ENCODE measurements around the gene POLA1.
A peak's percentile ranks its signal among the peaks of the same experiment; 100 is the strongest.
"Not testable (repeated sequence)": the region's sequence is repeated elsewhere in the genome, so short reads cannot be mapped to it uniquely, and the experiment has no call there.

Gene POLA1, protein sequence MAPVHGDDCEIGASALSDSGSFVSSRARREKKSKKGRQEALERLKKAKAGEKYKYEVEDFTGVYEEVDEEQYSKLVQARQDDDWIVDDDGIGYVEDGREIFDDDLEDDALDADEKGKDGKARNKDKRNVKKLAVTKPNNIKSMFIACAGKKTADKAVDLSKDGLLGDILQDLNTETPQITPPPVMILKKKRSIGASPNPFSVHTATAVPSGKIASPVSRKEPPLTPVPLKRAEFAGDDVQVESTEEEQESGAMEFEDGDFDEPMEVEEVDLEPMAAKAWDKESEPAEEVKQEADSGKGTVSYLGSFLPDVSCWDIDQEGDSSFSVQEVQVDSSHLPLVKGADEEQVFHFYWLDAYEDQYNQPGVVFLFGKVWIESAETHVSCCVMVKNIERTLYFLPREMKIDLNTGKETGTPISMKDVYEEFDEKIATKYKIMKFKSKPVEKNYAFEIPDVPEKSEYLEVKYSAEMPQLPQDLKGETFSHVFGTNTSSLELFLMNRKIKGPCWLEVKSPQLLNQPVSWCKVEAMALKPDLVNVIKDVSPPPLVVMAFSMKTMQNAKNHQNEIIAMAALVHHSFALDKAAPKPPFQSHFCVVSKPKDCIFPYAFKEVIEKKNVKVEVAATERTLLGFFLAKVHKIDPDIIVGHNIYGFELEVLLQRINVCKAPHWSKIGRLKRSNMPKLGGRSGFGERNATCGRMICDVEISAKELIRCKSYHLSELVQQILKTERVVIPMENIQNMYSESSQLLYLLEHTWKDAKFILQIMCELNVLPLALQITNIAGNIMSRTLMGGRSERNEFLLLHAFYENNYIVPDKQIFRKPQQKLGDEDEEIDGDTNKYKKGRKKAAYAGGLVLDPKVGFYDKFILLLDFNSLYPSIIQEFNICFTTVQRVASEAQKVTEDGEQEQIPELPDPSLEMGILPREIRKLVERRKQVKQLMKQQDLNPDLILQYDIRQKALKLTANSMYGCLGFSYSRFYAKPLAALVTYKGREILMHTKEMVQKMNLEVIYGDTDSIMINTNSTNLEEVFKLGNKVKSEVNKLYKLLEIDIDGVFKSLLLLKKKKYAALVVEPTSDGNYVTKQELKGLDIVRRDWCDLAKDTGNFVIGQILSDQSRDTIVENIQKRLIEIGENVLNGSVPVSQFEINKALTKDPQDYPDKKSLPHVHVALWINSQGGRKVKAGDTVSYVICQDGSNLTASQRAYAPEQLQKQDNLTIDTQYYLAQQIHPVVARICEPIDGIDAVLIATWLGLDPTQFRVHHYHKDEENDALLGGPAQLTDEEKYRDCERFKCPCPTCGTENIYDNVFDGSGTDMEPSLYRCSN (N-terminal part only)

DNA sequence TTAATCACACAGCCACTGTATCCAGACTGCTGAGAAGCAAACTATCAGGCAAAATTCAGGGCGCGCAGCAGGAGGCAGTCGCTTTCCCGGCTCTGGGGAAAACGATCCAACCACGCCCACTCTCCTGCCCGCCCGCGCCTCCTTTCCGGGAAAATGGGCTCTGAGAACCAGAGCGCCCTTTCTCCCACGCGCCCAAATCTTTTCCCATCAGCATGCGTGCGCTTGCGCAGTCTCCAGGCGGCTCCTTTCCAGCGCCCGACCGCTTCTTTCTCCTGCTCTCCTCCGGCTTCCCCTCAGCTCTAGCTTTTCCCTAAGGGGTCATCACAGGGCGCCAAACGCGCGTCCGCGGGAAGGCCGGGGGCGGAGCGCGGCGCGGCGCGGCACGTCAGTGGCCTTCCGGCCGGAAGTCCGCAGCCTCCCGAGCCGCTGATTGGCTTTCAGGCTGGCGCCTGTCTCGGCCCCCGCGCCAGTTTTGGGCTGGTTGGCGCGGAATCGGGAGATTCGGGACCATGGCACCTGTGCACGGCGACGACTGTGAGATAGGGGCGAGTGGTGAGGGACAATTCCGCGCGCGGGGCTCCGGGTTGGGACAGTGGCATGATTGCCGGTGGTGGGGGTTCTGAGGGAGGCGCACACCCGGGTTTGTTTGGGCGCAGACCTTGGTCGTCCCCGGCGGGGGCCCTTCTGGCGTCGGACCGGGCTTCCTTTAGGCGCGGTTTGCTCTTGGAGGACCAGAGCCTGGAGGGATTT, at the start of gene POLA1:
Gene POLA1 (plus strand): TSS at position 466 of the 750 bp plus-strand sequence. CDS start 44 bp downstream, at position 510.
- Mint-ChIP-seq H3K4me3 (peak within 1 kb of the TSS; percentile 91), H3K9me3 (no peaks in the 10 kb centered on the region), H3K27me3 (ENCODE audit: low read depth) (no peaks in the 10 kb centered on the region), H3K27ac (peak within 1 kb of the TSS; percentile 89), H3K4me1 (ENCODE audit: low read depth) (peaks cover 18% of the 10 kb centered on the region), H3K36me3 (ENCODE audit: low read depth) (no peaks in the 10 kb centered on the region)

DNA sequence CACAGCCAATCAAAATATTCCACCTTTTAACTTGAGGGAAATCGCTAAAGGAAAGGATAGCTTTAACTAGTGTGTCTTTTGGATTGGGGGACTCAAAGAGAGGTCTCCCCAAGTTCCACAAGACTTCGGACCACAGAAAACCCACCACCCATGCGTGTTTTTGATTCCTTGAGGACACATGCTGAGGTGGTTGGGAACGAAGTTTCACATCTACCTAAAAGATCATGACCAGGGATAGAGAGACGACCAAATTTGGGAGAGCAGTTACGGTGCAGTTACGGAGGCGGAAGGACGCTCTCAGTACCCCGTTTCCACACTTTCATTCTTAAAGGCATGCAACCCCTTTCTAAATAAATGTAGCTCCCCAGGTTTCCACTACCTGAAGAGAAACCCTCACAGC, 47.7 kb upstream of the POLA1 start:
- Mint-ChIP-seq H3K4me3 (no peak overlapping the region), H3K27ac (no peak overlapping the region), H3K9me3 (no peaks in the 10 kb centered on the region), H3K36me3 (ENCODE audit: low read depth) (no peaks in the 10 kb centered on the region), H3K4me1 (ENCODE audit: low read depth) (peaks cover 7% of the 10 kb centered on the region), H3K27me3 (ENCODE audit: low read depth) (peaks cover 18% of the 10 kb centered on the region)

DNA sequence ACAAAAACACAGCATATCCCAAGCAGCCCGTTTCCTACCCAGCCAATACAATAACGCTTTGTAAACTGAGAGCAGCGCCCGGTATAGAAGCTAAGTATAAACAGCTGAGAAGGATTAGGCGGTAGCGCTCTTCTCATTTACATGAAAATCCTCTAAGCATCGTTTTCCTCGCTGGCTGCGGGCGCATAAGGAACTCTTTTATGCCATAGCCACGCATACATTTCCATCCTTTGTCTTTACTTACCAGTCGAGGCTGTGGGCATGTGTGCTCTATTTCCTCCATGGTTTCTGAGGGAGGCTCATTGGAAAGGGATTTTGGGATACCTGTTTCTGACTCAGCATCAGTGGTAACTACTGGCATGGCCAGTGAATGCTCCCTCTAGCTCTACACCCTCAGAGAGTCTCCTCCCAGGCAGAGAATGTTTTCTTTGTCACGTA, 47.0 kb upstream of the POLA1 start:
- H3K4me3 Mint-ChIP-seq = peak overlapping the region; percentile 69
- H3K4me1 Mint-ChIP-seq (ENCODE audit: low read depth) = peaks cover 7% of the 10 kb centered on the region
- H3K27ac Mint-ChIP-seq = no peak overlapping the region
- H3K27me3 Mint-ChIP-seq (ENCODE audit: low read depth) = peaks cover 14% of the 10 kb centered on the region
- no peaks in the 10 kb centered on the region for H3K36me3 Mint-ChIP-seq (ENCODE audit: low read depth)
- no peaks in the 10 kb centered on the region for H3K9me3 Mint-ChIP-seq

DNA sequence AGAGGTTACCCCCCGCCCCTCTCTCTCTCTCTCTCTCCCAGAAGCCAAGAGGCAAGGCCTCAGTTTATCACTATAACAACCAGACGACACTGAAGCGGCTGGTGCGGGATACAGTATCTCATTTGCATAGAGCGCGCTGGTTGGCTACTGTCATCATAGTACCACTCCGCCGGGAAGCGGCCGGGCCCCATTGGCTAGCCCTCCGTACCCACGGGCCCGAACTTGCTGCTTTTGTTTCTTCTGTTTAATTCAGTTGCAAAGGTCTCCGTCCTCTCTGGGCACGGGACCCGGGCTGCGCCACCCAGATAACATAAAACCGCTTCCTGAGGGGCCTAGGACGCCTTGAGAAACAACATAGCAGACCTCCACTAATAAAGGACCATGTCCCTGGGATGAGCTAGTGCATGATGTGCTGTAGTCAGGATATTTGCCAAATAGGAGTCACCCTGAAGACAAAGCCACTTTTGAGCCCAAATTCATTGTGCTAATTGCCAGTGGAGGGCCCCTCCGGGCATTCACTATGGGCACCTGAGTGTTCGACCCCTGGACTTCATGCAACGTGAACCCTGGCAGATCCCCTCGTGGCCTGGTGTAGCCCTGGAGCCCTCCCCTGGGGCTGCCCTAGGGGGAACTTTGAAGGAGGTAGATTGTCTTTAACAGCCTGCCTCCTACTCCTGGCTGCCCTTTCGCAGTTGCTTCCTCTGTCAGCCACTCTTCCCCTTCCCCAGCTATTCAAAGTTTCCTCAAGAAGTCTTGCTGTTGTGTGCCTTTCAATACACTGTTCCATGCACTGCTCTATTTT, 46.3 kb upstream of the POLA1 start, which contains the start of gene PCYT1B:
Gene PCYT1B (minus strand): TSS at position 91 of the 802 bp plus-strand sequence. CDS start 242 bp downstream, outside the sequence.
- peaks cover 7% of the 10 kb centered on the region for H3K4me1 Mint-ChIP-seq (ENCODE audit: low read depth)
- no peak within 1 kb of the TSS for H3K27ac Mint-ChIP-seq
- no peaks in the 10 kb centered on the region for H3K9me3 Mint-ChIP-seq
- H3K4me3 Mint-ChIP-seq = peak within 1 kb of the TSS; percentile 69
- H3K36me3 Mint-ChIP-seq (ENCODE audit: low read depth) = no peaks in the 10 kb centered on the region
- peaks cover 14% of the 10 kb centered on the region for H3K27me3 Mint-ChIP-seq (ENCODE audit: low read depth)

DNA sequence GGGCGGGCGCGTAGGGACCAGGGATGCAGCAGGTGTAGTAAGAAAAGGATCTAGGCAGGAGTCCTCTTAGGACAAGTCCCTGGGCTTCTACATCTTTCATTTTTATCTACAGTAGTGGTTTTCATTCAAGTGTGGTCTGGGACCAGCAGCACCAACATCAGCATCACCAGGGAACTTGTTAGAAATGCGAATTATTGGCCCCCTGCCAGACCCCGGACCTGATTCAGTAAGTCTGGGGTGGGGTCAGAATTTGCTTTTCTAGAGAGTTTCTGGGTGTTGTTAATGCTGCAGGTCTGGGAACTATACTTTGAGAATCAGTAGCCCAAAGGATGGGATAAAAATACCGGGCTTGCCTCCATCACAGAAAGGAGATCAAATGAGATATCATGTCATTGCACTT, 45.2 kb upstream of the POLA1 start:
- Mint-ChIP-seq H3K36me3 (ENCODE audit: low read depth) (no peaks in the 10 kb centered on the region), H3K27ac (no peak overlapping the region), H3K27me3 (ENCODE audit: low read depth) (peaks cover 14% of the 10 kb centered on the region), H3K9me3 (no peaks in the 10 kb centered on the region), H3K4me1 (ENCODE audit: low read depth) (peaks cover 7% of the 10 kb centered on the region), H3K4me3 (no peak overlapping the region)

DNA sequence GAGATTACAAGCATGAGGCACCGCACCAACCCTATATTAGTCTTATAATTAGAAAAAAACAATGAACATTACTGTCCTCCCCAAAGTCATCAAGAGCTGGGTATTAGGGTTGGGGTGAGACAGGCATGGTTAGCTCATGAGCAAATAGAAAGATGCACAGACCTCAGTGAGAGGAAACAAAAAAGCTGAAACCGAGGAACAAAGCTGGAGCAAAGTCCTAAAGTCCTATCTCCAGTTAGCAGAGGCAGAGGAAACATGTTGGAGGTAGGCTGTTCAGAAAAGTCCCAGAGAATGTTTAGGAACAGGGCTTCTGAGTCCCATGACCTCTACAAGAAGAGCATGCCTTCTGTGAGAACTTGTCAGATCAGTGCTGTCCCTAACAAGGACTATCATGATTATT, 41.9 kb upstream of the POLA1 start:
- Mint-ChIP-seq H3K4me1 (ENCODE audit: low read depth) (peaks cover 4% of the 10 kb centered on the region), H3K4me3 (no peak overlapping the region), H3K27me3 (ENCODE audit: low read depth) (peaks cover 11% of the 10 kb centered on the region), H3K9me3 (no peaks in the 10 kb centered on the region), H3K36me3 (ENCODE audit: low read depth) (no peaks in the 10 kb centered on the region), H3K27ac (no peak overlapping the region)

DNA sequence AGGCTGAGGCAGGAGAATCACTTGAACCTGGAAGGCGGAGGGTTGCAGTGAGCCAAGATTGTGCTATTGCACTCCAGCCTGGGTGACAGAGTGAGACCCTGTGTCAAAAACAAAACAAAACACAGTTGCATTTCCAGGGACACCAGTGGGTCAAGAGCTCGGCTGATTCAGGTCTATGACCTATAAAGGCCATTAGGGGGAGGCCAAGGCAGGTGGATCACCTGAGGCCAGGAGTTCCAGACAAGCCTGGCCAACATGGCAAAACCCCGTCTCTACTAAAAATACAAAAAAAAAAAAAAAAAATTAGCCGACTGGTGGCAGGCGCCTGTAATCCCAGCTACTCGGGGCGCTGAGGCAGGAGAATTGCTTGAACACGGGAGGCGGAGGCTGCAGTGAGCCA, 38.0 kb upstream of the POLA1 start:
- H3K4me1 Mint-ChIP-seq (ENCODE audit: low read depth); H3K27ac Mint-ChIP-seq; H3K36me3 Mint-ChIP-seq (ENCODE audit: low read depth); H3K4me3 Mint-ChIP-seq; H3K27me3 Mint-ChIP-seq (ENCODE audit: low read depth); H3K9me3 Mint-ChIP-seq: not testable (repeated sequence)

DNA sequence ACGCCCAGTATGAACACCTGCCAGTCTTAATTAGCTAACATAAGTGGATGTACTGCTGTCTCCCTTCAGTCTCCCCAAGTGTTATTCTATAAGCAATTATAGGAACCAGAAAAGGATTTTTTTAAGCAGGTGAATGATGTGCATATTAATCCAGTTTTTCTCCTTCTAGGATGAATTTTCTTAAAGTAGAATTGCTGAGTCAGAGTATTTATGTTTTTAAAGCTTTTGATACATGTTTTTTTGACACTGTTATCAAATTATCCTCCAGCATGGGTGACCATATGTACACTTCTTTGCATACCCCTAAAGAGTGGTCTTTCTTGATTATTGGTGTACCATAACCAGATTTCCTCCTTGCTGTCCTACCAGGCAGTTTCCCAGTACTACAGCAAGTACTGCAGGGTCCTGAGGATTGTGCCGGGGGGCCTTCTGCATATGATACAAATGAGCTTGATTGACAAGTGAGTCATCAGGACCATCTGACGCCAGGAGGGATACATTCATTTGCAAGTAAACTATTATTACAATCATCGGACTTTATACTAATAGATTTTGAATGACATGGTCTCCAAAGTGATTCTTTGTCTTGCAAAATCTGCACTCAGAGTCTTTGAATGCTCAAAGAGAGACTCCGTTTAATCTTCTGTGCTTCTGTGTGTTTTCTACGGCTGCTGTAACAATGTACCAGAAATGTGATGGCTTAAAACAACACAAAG, 35.9 kb upstream of the POLA1 start:
- H3K27ac Mint-ChIP-seq = no peak overlapping the region
- H3K4me3 Mint-ChIP-seq = no peak overlapping the region
- peaks cover 9% of the 10 kb centered on the region for H3K27me3 Mint-ChIP-seq (ENCODE audit: low read depth)
- no peaks in the 10 kb centered on the region for H3K4me1 Mint-ChIP-seq (ENCODE audit: low read depth)
- H3K9me3 Mint-ChIP-seq = no peaks in the 10 kb centered on the region
- H3K36me3 Mint-ChIP-seq (ENCODE audit: low read depth) = no peaks in the 10 kb centered on the region

DNA sequence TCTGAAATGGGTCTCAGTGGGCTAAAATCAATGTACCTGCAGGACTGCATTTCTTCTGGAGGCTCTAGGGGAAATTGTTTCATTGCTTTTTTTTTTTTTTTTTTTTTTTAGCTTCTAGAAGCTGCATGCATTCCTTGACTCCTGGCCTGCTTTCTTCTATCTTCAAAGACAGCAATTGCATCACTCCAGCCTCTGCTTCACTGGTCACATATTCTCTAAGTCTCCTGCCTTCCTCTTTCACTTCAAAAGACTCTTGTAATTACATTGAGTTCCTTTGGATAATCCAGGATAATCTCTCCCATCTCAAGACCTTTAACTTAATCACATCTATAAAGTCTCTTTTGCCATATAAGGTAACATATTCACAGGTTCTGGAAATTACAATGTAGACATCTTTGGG, 35.3 kb upstream of the POLA1 start:
- Mint-ChIP-seq H3K27ac (no peak overlapping the region), H3K4me1 (ENCODE audit: low read depth) (no peaks in the 10 kb centered on the region), H3K9me3 (no peaks in the 10 kb centered on the region), H3K36me3 (ENCODE audit: low read depth) (no peaks in the 10 kb centered on the region), H3K27me3 (ENCODE audit: low read depth) (peaks cover 9% of the 10 kb centered on the region), H3K4me3 (no peak overlapping the region)

DNA sequence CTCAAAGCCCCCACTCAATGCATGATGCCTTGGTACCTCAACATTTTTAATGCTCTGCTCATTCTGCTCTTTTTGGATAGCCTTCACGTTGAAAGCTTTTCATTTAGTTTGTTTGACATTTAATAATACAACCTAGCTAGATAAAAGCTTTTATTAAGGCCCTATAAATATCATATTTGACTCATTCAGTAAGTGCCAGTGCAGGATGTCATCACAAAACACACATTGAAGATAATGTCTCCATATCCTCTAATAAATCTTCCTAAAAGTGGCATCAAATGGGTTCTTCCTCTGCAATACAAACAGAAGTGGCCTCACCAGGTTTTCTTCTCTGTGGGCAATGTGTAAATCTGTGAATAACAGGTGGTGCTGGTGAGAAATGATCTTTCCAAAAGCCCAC, 34.6 kb upstream of the POLA1 start:
- no peaks in the 10 kb centered on the region for H3K36me3 Mint-ChIP-seq (ENCODE audit: low read depth)
- H3K27ac Mint-ChIP-seq = no peak overlapping the region
- no peaks in the 10 kb centered on the region for H3K9me3 Mint-ChIP-seq
- no peak overlapping the region for H3K4me3 Mint-ChIP-seq
- H3K27me3 Mint-ChIP-seq (ENCODE audit: low read depth) = peaks cover 9% of the 10 kb centered on the region
- no peaks in the 10 kb centered on the region for H3K4me1 Mint-ChIP-seq (ENCODE audit: low read depth)

DNA sequence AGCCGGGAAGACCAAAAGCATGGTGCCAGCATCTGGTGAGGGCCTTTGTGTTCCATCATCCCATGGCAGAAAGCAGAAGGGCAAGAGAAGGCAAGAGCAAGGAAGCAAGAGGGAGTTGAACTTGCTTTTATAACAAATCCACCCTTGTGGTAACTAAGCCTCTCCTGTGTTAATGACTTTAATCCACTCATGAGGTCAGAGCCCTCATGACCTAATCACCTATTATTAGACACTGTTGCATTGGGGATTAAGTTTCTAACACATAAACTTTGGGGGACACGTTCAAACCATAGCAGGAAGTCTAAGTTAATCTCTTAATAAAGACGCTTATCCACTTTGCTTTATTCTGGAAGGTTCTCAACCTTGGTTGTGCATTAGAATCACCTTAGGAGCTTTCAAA, 34.1 kb upstream of the POLA1 start:
- Mint-ChIP-seq H3K4me1 (ENCODE audit: low read depth) (no peaks in the 10 kb centered on the region), H3K36me3 (ENCODE audit: low read depth) (no peaks in the 10 kb centered on the region), H3K27me3 (ENCODE audit: low read depth) (peaks cover 9% of the 10 kb centered on the region), H3K9me3 (no peaks in the 10 kb centered on the region), H3K4me3 (no peak overlapping the region), H3K27ac (no peak overlapping the region)

DNA sequence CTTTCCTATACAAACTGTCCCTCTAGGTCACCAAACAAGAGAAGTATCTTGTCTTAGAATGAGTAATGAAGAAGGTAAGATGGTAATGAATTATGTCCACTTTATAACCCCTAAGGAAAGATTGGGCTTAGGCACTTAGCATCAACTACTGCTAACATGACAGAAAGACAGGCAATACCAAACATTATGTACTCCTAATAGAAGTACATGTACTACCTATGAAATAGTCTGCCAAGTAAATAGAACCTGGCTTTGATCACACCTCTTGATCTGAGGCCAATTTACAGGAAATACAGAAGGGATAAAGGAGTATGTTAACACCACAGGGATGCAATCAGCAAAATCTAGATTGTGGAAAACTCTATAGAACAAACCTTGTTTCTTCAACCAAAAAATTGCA, 32.4 kb upstream of the POLA1 start:
- H3K4me1 Mint-ChIP-seq (ENCODE audit: low read depth) = no peaks in the 10 kb centered on the region
- no peaks in the 10 kb centered on the region for H3K36me3 Mint-ChIP-seq (ENCODE audit: low read depth)
- no peak overlapping the region for H3K4me3 Mint-ChIP-seq
- no peak overlapping the region for H3K27ac Mint-ChIP-seq
- no peaks in the 10 kb centered on the region for H3K9me3 Mint-ChIP-seq
- H3K27me3 Mint-ChIP-seq (ENCODE audit: low read depth) = peaks cover 9% of the 10 kb centered on the region

DNA sequence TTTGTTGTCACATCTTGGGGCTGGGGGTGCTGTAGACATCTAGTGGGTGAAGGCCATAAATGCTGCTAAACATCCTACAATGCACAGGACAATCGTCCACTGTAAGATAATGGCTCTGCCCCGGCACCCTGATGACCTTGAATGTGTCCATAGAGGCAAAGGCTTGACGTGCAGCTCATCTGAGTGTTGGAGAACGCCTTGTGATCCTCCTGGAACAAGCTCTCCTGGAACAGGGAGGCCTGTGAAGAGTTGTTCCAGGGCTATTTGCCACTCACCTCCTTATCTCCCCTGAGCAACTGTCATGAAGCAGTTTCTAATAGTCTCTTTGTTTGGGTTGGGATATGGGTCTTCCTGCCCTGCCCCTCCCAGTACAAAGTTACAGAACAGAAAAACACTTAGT, 31.4 kb upstream of the POLA1 start:
- no peaks in the 10 kb centered on the region for H3K36me3 Mint-ChIP-seq (ENCODE audit: low read depth)
- no peak overlapping the region for H3K4me3 Mint-ChIP-seq
- H3K9me3 Mint-ChIP-seq = no peaks in the 10 kb centered on the region
- no peak overlapping the region for H3K27ac Mint-ChIP-seq
- no peaks in the 10 kb centered on the region for H3K4me1 Mint-ChIP-seq (ENCODE audit: low read depth)
- peaks cover 9% of the 10 kb centered on the region for H3K27me3 Mint-ChIP-seq (ENCODE audit: low read depth)
